Testis (tissue), 3 donors: ENCODE results near the gene GPC6. TPM values are rescaled to one million over a fixed set of nuclear protein-coding genes. Genes with fewer than 3 reads are reported as not detected.

ENCODE experiments used
- DNase-seq: peaks from one replicate; pipeline ENCODE4 v3.0.0-alpha.2; 2019
- H3K27ac ChIP-seq, 2 donors: fragments of 200-600 bp; sonication (generic); one replicate each; pipeline ENCODE4 v1.5.1; 2019
- H3K27me3 ChIP-seq: fragments of 200-600 bp; sonication (generic); one replicate; pipeline ENCODE4 v1.5.1; 2019
- H3K36me3 ChIP-seq: fragments of 200-600 bp; sonication (generic); one replicate; pipeline ENCODE4 v1.5.1; 2017; ENCODE audit warnings: low read depth; ENCODE audit errors: missing control alignments
- H3K4me1 ChIP-seq: fragments of 200-600 bp; sonication (generic); one replicate; pipeline ENCODE4 v1.5.1; 2019
- H3K4me3 ChIP-seq, 2 donors: fragments of 200-600 bp; sonication (generic); one replicate each; pipeline ENCODE4 v1.5.1; 2017 to 2019
- H3K9me3 ChIP-seq: fragments of 200-600 bp; sonication (generic); one replicate; pipeline ENCODE4 v1.5.1; 2017
- POLR2A ChIP-seq: fragments of 450-650 bp; IDR thresholded peaks from one replicate; pipeline ENCODE4 v1.6.1; 2017; ENCODE audit warnings: antibody characterized with exemption, mild to moderate bottlenecking, moderate library complexity
- WGBS, 2 donors: methylation state at CpG; one replicate each; pipeline ENCODE4 v1.1.5; 2018; 5-methylcytosine and 5-hydroxymethylcytosine counted together
- intact Hi-C: fragments of 100-400 bp; cut with DNase I; formaldehyde crosslinking; loops from one replicate; pipeline ENCODE4 v1.15.1; 2023; ENCODE audit warnings: low total_unique reads
- polyA plus RNA-seq: library from polyadenylated mRNA; stranded (reverse); fragments of 350-450 nt; fragmentation: Illumina TruSeq; extraction: RNeasy Lipid Tissue Mini Kit (QIAGEN cat#74804); gene quantifications from one replicate; pipeline ENCODE4 v1.2.3, GENCODE V29; 2014; ENCODE audit warnings: low read depth, low replicate concordance; ENCODE audit not compliant: insufficient read depth
- total RNA-seq, 2 donors: library from RNA; depleted of rRNA; stranded (reverse); fragments of >200 nt; gene quantifications; one replicate each; pipeline ENCODE4 v1.2.3, GENCODE V29; 2016
- TF ChIP-seq, protein P1 (sequence below), 3 experiments: fragments of 450-650 bp in 2 of 3; fragments of 200-600 bp in 1 of 3; sonication (generic) in 1 of 3; IDR thresholded peaks; one replicate each; pipeline ENCODE4 v1.5.1; 2016 to 2019; ENCODE audit warnings: antibody characterized with exemption in 3 of 3, mild to moderate bottlenecking in 2 of 3, moderate library complexity in 1 of 3

GPC6 gene
- total and polyA plus RNA-seq, 3 donors from 2014 or later, result 2.2 to 6.9 (median 4.3) TPM

DNA sequence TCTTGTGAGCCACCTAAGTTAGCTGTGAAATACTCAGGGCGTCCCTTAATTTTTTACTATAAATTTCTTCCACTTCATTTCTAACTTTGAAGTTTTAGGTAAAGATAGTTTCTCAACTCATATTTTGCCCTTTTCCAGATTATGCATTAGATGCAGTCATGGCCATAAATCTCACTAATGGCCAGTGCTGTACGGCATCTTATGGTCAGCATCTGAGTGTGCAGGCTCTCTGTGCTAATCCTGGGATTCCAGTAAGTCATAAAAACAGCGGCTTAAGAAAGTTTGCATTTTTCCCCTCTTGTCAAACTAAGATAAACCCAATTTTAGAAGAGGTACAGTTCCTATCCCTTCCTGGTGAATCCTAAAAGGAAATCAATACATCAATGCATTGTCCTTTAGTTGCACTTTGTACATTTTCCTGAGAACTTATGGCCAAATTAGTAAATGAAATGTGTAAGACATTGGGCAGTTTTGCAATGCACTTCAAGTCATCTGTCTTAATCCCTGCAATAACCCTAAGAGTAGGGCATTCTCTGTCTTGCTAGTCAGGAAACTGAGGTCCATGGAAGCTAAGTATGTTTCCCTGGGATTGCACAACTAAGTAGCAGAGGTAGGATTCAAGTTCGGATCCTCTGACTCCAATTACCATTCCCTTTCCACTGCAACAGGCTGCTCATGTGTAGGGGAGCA, 1106.7 kb downstream of the GPC6 start:
- Histone ChIP-seq H3K4me1 (no peaks in the 10 kb centered on the region), H3K36me3 (no peaks in the 10 kb centered on the region), H3K9me3 (no peaks in the 10 kb centered on the region), H3K27me3 (no peaks in the 10 kb centered on the region), H3K27ac (no peak overlapping the region), H3K4me3 (no peak overlapping the region)
- intact Hi-C loops, result no loop called here
- no peak for DNase-seq
- 85 to 95% methylated on average over 4 of the region's 4 CpGs for WGBS, 2 donors
- TF ChIP-seq, protein P1, sequence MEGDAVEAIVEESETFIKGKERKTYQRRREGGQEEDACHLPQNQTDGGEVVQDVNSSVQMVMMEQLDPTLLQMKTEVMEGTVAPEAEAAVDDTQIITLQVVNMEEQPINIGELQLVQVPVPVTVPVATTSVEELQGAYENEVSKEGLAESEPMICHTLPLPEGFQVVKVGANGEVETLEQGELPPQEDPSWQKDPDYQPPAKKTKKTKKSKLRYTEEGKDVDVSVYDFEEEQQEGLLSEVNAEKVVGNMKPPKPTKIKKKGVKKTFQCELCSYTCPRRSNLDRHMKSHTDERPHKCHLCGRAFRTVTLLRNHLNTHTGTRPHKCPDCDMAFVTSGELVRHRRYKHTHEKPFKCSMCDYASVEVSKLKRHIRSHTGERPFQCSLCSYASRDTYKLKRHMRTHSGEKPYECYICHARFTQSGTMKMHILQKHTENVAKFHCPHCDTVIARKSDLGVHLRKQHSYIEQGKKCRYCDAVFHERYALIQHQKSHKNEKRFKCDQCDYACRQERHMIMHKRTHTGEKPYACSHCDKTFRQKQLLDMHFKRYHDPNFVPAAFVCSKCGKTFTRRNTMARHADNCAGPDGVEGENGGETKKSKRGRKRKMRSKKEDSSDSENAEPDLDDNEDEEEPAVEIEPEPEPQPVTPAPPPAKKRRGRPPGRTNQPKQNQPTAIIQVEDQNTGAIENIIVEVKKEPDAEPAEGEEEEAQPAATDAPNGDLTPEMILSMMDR (IDR thresholded peaks at IDR 0.05), result no peak
- TF ChIP-seq POLR2A, result no peak

DNA sequence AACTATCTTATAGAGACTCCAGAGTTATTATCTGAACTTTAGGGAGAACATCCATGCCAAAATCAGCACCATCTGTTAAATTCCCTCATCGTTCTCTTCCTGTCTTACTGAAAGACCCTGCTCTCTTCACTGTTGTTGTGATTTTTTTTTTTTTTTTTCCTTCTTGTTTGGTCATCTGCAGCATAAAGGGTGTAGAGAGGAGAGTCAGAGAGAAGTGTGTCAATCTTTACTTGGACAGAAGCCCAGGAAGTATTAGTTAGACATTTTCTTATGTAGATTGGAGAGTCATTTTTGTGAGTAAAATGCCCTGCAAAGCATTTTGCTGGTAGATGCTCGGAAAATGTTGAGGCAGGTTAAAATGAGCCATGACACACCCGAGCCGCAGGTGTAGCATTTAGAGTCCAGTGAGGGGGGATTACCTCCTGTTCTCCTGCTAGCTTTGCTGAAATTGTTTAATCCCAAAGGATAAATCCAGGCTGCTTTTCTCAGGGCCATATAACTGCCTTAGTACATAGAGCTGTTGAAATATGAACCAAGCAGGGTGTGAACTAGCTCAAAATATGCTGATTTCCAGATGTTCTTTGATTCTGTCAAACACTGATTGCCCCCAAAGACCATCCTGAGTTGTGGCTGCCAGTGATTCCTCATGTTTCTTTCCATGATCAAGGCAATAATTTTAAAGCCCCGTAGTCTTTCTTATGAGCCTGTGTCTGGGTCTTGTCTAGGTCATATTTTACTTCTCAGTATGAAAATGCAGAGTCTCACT, 1109.3 kb downstream of the GPC6 start:
- Histone ChIP-seq H3K27me3 (no peaks in the 10 kb centered on the region), H3K27ac (no peak overlapping the region)

DNA sequence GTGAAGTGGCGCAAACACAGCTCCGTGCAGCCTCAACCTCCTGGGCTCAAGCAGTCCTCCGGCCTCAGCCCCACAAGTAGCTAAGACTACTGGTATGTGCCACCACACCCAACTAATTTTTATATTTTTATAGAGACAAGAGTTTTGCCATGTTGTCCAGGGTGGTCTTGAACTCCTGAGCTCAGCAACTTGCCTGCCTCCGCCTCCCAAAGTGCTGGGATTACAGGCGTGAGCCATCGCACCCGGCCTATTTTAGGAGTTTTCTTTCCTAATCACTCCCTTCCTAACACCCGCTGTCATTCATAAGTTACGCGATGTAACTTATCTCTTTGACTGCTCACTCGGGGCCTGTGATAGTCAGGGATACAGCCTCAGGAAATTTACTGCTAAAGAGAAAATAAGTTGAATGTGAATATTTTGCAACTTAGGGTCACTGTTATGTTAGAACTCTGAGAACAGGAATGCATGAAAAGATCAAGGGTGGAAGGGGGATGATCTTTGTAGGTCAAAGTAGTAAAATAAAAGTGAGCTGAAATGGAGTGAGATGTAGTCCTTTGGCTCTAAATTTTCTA, 1112.6 kb downstream of the GPC6 start:
- no peak overlapping the region for H3K27ac ChIP-seq
- H3K27me3 ChIP-seq, result no peaks in the 10 kb centered on the region
- WGBS, 2 donors, result 79 to 86% methylated on average over 11 of the region's 11 CpGs
- TF ChIP-seq, protein P1 (IDR thresholded peaks at IDR 0.05), result no peak
- TF ChIP-seq POLR2A, result no peak
- H3K4me3 ChIP-seq, result no peak overlapping the region
- H3K9me3 ChIP-seq, result no peaks in the 10 kb centered on the region
- no peak for DNase-seq
- intact Hi-C loops, result no loop called here
- peaks cover 2% of the 10 kb centered on the region for H3K4me1 ChIP-seq
- no peaks in the 10 kb centered on the region for H3K36me3 ChIP-seq

More for the DNA sequence above, 1109.3 kb downstream of the GPC6 start:
- intact Hi-C loops, result no loop called here
- WGBS, 2 donors, result 84 to 87% methylated on average over 5 of the region's 5 CpGs
- Histone ChIP-seq H3K9me3 (no peaks in the 10 kb centered on the region), H3K36me3 (no peaks in the 10 kb centered on the region), H3K4me1 (no peaks in the 10 kb centered on the region), H3K4me3 (no peak overlapping the region)
- TF ChIP-seq, protein P1 (IDR thresholded peaks at IDR 0.05), result no peak
- no peak for TF ChIP-seq POLR2A
- no peak for DNase-seq

- intact Hi-C loops, result no loop called here
- DNase-seq, result no peak
- no peak overlapping the region for H3K4me3 ChIP-seq
- H3K9me3 ChIP-seq, result no peaks in the 10 kb centered on the region
- TF ChIP-seq POLR2A, result no peak
- TF ChIP-seq, protein P1 (IDR thresholded peaks at IDR 0.05), result no peak
- peaks cover 5% of the 10 kb centered on the region for H3K4me1 ChIP-seq
- no peaks in the 10 kb centered on the region for H3K27me3 ChIP-seq
- H3K36me3 ChIP-seq, result no peaks in the 10 kb centered on the region
- 53 to 58% methylated on average over 17 of the region's 17 CpGs for WGBS, 2 donors
- H3K27ac ChIP-seq, result no peak overlapping the region
Observed at GRCh38 chr13:94342436-94343242, 1116.0 kb downstream of the GPC6 start.
